HG02870 (cell line): ENCODE data around the gene GNAL.
"Not testable (repeated sequence)": the region's sequence is repeated elsewhere in the genome, so short reads cannot be mapped to it uniquely, and the experiment has no call there.

Experiments used
- ATAC-seq: cut with Tn5 transposase; IDR thresholded peaks from one replicate; pipeline ENCODE4 v1.9.1; 2021; ENCODE audit warnings: mild to moderate bottlenecking, moderate library complexity; ENCODE audit not compliant: unreplicated experiment

Gene GNAL

DNA sequence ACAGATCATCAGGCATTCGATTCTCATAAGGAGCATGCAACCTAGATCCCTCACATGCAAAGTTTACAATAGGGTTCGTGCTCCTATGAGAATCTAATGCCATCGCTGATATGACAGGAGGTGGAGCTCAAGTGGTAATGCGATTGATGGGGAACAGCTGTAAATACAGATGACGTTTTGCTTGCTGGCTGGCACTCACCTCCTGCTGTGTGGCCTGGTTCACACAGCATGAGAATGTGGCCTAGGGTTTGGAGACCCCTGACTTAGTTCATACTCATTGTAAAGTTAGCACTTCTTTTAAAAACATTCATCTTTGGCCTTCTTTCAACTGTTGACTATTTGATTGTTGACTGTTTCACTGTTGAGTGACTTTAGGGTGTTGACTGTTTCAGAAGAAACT lies 153.5 kb downstream of the GNAL start:
- no peak for ATAC-seq

GRCh38 chr18:11844436-11844835 lies 155.4 kb downstream of the GNAL start:
- no peak for ATAC-seq

DNA sequence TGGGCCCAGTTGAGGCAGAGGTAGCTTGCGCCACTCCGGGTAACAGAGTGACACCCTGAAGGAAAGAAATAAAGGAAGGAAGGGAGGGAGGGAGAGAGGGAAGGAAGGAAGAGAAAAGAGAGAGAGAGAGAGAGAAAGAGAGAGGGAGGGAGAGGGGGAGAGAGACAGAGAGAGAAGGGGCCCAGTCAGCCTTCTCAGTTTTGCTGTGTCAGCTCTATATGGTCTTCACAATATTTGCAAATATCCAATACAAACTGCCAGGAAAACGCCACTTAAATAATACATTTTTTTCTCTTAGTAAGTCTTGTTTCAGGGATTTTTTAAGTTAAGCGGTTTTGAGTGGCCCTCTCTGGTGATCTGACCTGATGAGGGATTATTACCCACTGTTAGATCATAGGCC lies 156.6 kb downstream of the GNAL start:
- no peak for ATAC-seq

DNA sequence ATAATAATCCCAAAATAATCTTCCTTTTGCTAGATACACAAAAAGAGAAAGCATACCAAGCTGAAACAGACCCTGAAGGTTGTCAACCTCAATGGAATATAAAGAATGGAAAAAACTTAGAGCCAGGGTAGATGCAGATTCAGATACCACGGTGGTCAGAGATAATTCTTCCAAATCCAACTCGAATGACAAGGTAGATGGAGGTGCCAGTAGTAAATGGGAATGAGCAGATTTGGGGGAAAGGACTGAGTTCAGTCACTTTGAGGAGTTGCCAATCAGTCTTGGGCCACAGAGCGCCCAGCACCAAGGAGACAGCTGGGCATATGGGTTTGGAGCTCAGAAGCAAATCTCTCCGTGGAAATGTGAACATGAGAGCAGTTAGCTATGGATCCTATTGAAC lies 158.7 kb downstream of the GNAL start:
- ATAC-seq, result no peak

- ATAC-seq, result no peak
Observed at GRCh38 chr18:11849279-11849678, 160.2 kb downstream of the GNAL start.

- ATAC-seq, result no peak
Observed at GRCh38 chr18:11849841-11850634, 161.0 kb downstream of the GNAL start.

GRCh38 chr18:11850821-11851145 lies 161.7 kb downstream of the GNAL start:
- peak; percentile 22 for ATAC-seq

DNA sequence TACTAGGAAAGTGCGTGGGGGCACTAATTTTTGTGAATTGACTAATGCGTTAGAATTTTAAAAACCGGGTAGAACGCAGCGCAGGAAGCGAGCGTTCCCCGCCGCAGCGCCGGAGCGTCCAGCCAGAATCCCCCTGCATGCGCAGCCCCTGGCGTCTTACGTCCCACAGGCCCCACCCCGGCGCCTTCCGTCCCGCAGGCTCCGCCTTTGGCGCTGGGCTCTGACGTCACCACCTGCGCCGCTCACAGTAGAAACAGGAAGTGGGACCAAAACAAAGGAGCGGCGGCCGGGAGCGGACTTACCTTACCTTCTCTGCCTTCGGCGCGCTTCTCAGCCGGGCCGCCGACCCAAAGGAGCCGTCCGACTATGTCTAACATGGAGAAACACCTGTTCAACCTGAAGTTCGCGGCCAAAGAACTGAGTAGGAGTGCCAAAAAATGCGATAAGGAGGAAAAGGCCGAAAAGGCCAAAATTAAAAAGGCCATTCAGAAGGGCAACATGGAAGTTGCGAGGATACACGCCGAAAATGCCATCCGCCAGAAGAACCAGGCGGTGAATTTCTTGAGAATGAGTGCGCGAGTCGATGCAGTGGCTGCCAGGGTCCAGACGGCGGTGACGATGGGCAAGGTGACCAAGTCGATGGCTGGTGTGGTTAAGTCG lies 162.2 kb downstream of the GNAL start, which contains the start of gene CHMP1B:
TSS of gene CHMP1B (plus strand) at position 268 of the 660 bp plus-strand sequence. CDS start at position 367, 99 bp downstream.
- ATAC-seq, result peak; percentile 91

DNA sequence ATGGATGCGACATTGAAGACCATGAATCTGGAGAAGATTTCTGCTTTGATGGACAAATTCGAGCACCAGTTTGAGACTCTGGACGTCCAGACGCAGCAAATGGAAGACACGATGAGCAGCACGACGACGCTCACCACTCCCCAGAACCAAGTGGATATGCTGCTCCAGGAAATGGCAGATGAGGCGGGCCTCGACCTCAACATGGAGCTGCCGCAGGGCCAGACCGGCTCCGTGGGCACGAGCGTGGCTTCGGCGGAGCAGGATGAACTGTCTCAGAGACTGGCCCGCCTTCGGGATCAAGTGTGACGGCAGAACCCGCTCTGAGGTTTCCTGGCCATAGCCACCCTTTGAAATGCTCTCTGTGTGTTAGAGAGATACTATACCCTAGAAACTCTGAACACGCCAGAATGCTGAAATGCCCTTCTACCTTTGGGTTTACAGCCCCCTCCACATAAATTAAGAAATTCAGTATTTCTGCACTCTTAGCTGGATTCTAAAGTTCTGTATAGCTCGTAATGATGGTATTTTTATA lies 162.8 kb downstream of the GNAL start:
- no peak for ATAC-seq

- not testable (repeated sequence) for ATAC-seq
Observed at GRCh38 chr18:11854554-11854953, 165.5 kb downstream of the GNAL start.

GRCh38 chr18:11857177-11857887 lies 168.3 kb downstream of the GNAL start:
- no peak for ATAC-seq

DNA sequence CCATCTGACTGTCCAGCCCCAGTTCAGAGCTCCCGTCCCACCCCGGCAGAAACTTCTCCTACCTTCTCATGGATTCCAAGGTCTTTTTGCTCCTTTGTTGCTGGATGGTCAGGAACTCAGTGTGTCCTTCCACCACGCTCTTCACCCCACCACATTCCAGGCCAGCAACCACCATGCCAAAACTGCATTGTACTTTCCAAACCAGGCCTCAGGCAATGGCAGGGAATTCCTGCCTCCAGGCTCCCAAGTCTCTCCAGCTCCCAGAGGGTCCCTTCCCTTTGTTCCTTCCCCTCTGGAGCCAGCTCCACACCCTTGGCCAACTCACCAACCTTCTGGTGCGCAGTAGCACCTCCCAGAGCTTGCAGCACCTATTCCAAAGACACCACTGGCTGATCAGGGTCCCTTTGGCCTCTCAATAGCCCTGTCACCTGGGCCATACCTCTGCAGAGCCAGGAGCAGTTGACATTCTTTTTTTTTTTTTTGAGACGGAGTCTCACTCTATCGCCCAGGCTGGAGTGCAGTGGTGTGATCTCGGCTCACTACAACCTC lies 170.3 kb downstream of the GNAL start:
- no peak for ATAC-seq

DNA sequence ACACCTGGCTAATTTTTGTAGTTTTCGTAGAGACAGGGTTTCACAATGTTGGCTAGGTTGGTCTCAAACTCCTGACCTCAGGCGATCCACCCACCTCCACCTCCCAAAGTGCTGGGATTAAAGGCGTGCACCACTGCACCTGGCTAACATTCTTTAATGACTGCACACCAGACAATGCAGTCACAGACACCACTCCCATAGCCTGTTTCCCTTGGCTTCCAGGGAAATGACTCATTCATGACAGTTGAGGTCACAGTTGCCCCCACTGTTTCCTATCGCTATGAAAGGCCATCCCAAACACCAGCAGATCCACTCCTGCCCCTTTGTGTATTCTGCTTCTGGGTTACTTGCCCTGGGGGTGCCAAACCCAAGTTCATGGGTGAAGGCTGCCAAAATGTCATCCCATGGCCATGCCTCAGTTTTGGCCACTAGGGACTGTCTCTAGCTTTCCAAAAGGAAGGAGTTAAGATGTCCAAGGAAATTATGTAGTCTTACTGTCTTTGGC lies 170.9 kb downstream of the GNAL start:
- no peak for ATAC-seq

GRCh38 chr18:11860594-11861450 lies 171.8 kb downstream of the GNAL start:
- ATAC-seq, result no peak

DNA sequence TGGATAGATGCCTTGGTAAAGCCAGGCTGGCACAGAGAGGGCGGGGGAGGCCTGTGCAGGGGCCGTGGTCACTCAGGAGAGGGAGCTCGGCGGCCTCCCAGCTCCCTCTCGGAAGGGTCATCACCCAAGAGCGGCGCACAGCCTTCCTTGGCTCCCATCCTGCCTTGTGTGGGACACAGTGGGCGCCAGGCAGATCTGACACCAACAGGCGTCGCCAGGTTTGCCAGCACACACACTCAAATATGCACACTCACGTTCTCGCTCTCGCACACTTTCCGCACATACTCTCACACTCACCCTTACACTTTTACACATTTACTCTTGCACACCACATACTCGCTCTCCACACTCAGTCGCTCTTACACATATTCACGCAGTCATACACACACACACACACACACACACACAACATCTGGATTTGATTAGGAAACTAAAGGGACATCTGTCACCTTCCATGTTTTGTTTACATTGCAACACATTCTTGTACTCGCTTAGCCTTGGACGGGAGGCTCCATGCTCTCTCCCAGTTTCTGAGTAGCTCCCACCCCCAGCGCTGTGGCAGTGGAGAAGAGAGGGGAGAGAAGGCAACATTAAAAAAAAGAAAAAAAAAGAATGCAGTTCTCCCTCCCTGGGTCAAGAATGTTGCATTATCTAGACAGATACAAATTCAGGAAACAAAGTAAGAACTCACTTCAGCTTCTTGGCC lies 172.7 kb downstream of the GNAL start:
- ATAC-seq, result no peak

GRCh38 chr18:11862468-11863137 lies 173.5 kb downstream of the GNAL start:
- ATAC-seq, result no peak

DNA sequence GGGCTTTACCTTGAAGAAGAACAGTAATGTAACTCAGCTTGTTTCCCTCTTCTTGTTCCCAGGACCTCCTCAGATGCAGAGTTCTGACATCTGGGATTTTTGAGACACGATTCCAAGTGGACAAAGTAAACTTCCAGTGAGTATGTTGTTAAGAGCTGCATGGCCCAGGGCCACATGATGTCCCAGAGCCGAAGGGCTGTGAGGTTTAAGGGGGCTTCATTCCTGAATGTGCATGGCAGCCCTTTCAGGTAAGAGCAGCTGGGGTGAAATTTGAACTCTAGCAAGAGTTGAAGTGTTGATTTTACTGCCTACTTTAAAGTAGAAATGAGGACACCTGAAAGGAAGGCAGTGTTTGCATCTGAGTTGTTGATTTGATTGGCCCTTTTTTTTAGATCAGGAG lies 175.4 kb downstream of the GNAL start:
- no peak for ATAC-seq

DNA sequence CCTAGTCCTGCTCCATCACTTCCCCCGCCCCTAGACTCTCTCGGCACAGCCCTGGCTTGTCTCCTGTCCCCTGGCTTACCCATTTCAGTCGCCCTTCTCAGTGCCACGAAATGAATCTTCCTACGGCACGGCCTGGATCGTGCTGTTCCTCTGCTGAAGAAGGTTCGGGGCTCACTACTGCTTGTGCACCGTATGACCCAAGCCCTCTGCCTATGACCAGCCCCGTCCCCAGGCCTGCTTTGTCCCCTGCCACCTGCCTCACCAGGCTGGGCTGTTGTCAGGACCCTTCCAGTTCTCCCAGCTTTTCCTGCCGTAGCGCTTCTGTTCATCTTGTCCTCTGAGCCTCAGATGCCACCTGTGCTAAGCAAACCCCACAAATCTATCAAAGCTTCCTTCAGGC lies 176.0 kb downstream of the GNAL start:
- no peak for ATAC-seq

GRCh38 chr18:11866329-11866728 lies 177.3 kb downstream of the GNAL start:
- ATAC-seq, result no peak
